ENCODE data around the gene LRIT2.
A peak's percentile ranks its signal among the peaks of the same experiment; 100 is the strongest.
"Not testable (repeated sequence)": the region's sequence is repeated elsewhere in the genome, so short reads cannot be mapped to it uniquely, and the experiment has no call there.

Gene LRIT2

DNA sequence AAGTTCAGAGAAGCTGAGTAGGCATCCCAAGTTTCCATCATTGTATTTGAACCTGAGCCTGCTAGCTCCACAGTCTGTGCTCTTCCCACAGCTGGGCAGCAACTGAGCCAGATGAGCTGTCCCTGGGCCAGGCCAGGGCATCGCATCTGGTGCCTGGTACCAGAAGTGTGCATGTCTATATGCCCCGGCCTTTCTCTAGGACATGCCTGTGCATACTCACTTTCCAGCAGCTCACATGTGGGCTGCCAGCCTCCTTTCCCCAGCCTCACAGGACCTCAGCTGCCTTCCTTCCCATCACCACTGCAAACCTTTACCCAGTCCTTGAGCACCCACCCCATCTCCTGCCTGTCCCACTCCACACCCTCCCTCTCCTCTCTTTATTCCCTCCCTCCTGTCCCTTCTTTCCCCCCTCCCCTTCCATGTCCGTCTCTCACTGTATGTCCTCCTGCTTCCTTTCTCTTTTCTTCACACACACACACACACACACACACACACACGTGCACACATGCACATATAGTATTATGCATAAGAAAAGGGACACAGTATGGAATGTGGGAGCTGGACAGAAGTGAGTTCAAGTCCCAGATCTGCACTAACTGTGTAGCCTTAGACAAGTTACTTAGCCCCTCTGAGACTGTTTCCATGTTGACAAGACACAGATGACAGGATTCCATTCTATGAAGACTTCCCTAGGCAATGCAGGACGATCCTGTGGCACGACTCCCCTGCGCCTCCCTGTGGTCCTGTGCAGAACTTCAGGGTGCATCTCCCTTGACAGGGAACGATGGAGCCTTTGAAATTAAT lies 20.1 kb downstream of the LRIT2 start:
- DNase-seq = peak; percentile 61

DNA sequence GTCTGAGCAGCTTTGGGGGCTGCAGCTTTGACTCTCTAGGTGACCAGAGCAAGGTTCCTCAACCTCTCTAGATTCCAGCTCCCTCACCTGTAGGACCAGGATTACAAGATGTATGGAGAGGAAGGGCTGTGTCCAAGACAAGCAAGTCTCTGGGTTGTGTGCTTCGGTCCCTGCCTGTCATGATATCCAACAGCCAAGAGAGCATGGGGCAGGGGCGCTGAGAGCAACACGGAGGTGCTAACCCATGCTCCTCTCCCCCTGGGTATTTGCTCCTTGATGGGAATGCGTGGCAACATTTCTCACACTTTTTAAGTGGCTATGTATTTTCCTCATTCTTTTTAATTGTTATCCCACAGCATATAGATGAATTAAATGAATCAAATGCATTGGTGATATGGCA lies 20.7 kb downstream of the LRIT2 start:
- no peak for DNase-seq

DNA sequence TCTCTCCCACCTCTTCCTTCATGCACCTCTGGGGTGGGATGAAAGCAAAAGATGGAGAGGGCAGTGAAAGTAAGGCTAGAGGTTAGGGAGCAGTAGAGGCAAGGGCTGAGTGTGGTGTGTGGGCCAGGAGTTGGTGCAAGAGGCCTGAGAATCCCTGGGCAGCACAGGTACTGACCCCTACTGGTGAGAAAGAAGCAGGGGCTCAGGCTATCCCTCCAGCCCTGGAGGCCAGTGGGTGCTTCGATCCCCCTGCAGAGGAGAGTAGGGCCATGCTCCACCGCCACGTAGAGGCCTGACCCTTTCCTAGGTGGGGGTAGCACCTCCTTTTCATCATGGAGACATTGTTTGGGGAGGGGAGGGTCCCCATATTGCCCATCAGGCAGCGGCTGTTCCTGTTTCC lies 21.2 kb downstream of the LRIT2 start:
- no peak for DNase-seq

DNA sequence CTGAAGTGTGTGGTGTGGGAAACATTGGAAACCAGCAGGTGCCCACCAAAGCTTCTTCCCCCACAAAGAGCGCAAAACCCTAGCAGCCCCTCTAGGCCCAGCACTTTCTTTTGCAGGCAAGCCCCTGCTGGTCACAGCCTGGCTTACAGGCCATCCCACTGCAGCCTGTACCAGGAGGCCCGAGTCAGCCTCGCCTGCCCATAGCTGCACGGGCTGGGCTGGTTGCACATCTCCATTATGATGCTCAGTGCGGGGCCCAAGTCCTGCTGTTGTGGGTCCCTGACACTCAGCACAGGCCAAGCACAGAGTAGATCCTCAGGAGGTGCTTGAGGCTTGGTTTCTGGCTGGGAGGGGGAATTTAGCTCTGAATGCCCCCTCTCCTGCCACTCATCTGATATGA lies 23.0 kb downstream of the LRIT2 start:
- no peak for DNase-seq

DNA sequence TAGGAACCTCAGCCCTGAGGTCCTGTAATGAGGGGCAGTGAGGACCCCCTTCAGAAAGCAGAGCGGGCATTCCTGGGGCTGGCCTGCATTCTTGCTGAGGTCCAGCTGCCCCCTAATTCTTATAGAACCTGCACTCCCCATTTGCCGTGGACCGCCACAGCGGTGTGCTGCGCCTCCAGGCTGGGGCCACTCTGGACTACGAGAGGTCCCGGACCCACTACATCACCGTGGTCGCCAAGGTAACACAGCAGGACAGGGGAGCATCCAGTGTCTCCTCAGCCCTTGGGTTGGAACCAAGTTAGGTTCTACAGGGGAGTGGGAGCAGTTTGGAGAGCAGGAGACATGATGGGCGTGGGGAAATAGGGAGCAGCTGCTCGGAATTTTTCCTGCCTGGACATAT lies 23.7 kb downstream of the LRIT2 start:
- no peak for DNase-seq

DNA sequence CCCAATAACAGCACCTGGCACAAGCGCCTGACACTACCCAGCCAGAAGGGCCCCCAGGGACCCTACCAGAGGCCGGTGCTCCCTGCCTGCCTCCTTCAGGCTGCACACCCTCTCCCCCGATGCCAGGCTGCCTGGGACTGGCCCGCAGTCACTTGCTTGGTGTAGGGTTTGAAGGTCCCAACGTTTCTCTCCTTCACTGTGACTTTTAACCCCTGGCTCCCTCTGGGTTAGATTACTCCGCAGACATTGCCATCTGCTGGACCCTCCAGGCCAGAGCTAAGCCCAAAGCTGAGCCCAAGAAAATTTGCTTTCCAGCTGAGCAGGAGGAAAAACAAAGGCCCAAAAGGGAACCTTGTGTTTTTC lies 24.1 kb downstream of the LRIT2 start:
- no peak for DNase-seq

DNA sequence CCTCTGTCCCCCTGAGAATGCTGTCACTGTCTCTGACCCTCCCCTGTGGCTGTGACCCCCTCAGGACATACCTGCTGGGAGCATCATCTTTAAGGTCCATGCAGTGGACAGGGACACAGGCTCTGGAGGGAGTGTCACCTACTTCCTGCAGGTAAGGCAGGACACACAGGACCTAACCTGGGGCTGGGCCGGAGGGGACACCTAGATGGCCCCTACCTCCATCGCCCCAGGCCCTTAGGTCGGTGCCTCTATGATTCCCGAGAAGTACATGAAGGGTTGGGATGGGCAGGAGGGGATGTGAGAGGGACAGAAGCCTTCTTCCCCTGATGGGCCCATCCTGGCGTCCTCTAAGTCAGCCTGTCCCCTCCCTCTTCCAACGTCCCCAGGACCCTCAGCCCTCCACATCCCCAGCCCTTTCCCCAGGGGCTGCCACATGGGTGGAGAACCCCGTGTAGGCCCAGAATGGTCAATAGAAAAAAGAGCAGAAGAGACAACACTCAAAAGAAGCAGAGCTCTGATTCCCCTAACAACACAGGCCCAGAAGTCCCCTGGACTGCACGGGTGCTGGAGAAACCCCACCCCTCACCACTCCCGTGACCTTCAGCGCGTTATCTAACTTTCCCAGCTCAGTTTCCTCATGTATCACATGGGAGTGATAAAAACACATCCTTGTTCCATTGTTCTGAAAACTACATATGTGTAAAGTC lies 24.7 kb downstream of the LRIT2 start:
- no peak for DNase-seq

DNA sequence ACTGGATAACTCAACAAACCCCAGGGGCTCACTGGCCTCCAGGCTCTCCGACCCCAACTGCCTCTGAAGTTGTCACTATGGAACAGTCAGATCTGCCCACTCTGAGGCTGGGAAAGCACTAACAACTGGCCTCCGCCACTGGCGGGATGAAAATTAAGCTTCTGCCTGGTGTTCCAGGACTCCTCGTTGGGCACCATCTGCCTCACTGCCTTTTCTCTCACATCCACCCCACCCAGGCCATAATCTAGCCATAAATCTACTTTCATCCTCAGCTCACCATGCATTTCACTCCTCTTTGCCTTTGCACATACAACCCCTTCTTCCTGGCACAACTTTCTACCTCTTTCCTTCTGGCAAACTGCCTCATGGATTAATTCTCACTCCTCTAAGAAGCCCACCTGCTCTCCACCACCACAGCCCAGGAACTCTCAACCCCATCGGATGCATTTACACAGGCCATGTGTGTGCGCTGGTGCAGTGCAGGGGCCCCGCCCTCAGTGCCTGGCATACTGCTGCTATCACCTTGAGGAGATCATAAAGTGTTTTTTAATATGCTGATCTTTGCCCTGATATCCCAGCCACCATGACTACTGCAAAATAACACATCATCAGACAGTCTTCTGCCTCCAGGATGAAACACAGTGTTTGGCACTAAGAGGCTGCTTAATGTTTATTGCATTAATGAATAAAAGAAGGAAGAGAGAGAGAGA lies 27.0 kb downstream of the LRIT2 start:
- no peak for DNase-seq

DNA sequence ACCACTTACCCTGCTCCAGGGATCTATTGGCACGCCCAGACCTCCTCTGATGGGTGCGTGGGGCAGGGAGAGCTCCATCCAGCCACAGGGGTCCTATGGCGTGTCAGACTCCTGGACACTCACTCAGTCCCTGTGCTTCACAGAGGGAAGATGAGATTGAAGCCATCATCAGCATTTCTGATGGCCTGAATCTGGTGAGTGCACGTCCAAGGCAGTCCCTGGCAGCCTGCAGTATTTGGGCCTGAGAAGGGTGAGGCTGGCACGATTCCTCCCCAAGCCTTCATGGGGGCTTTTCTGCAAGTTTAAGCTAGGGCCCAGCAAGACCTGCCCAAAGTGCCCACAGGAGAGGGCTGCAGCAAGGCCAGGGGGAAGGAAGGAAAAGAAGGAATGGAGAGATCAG lies 27.7 kb downstream of the LRIT2 start:
- DNase-seq = no peak

DNA sequence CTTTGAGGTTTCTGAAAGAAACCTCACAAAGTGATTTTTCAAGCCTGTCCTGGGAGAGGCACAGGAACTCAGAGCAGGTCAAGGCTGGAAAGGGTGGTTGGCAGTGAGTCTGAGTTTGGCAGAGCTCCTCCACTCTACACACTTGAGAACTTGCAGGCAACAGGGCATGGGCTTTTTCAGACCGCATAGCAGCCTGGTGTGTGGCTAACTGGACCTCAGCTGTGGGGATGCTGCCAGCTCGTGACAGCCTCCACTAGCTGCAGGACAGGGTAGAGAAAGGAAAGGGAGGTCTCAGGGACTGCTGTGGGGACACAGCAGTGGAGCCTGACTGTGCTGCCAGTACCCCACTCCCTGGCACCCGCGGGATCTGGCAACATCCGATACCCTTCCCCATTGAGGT lies 28.4 kb downstream of the LRIT2 start:
- no peak for DNase-seq

DNA sequence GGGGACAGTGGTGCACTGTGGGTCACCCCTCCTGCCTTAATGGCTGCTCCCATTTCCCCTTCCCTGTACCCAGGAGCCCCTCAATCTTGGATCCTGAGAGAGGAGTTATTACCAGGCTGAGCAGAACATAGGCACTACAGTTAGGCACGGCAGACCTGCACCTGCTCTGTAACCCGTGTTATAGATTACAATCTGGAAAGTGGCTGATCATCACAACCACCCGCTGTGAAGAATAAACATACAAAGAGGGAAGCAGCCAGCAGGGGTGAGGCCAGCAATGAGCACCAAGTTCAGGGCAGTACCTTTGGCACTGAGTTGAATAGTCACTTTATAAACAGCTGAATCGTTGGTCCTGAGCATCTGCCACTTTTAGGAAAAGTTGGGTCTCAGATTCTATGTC lies 29.3 kb downstream of the LRIT2 start:
- no peak for DNase-seq

DNA sequence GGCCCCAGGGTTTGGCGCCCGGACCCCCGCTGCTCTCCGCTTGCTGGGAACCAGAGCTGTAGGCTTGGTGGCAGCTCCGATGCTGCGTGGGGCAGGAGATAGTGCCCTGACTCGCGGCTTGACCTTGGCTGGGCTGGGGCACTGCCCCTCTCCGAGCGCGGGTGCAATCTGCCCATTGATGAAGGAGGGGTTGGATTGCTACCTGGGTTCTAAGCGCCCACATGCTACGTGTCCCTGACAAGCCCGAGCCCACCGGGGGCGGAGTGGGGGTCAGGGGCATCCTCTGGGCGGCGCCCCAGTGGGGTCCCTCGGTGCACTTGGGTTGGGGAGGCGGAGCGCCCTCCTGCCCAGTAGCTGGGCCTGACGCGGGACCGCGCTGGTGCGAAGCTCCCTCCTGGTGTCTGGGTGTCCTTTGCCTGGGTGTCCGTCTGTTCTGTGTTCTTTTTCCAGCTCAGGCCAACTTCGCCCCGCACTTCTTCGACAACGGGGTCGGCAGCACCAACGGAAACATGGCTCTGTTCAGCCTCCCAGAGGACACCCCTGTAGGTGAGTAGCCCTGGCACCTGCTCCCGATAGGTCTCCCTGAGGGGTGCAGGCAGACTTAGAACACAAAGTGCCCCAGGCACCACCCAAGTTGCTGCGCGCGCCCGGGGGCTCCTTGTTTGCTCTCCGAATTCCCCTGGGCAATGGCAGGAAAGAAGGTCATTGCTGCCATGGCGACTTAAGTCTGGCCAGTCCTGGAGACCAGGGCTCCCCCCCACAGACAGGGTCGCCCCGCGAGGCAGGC lies 30.1 kb downstream of the LRIT2 start:
- no peak for DNase-seq

DNA sequence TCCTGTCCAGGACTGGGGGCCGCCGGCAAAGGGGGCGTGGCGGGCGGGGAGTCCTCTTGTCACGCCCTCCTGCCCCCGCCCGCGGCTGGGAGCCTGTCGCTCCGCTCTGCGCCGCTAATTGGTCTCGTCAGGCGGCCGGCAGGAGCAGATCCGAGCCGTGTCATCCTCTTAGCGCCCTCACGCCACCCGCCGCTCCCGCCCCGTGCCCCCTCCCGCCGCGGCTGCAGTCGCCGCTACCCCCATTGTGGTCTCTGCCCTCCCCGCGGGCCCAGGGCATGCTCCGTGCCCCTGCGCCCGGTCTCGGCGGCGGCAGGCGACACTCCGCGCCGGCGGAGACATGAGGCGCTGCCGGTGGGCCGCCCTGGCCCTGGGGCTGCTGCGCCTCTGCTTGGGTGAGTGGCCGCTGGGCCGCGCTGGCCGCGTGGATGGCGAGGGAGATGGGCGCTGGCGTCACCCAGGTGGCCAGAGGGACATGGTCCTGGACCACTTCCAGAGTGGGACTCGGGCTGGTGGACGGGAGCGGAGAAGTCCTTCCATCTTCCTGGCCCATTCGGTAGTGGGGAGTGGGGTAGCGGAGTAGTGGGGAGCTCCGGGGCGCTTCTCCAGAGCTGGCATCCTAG lies 30.8 kb downstream of the LRIT2 start, which contains the start of gene CDHR1:
TSS of gene CDHR1 (plus strand) at position 114 of the 620 bp plus-strand sequence. CDS start at position 338, 224 bp downstream.
- no peak for DNase-seq

DNA sequence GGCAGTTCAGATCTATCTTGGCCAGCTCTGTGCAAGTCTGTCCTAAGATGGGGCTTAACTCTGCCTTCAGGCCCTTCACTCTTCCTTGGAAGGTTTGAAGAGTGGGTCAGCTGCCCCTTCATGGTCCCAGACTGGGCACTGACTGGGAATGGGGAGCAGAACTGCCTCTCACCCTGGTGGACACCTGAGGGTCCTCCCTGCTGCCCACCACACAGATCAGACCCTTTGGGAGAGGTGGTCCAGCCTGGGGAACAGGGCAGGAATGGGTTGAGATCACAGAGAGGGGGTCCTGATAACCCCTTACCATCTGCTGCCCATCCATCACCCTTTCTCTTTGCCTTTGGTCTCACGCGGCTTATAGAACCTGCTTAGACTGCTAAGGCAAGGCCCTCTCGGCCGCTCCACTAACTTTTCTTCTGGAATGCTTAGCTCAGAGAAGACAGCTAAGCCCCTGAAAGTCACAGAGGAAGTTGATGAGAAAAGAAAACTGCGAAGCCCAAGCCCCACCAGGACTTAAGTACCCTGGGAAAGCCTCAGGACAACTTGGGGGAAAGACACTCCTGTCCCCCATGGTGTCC lies 31.4 kb downstream of the LRIT2 start:
- DNase-seq = no peak

DNA sequence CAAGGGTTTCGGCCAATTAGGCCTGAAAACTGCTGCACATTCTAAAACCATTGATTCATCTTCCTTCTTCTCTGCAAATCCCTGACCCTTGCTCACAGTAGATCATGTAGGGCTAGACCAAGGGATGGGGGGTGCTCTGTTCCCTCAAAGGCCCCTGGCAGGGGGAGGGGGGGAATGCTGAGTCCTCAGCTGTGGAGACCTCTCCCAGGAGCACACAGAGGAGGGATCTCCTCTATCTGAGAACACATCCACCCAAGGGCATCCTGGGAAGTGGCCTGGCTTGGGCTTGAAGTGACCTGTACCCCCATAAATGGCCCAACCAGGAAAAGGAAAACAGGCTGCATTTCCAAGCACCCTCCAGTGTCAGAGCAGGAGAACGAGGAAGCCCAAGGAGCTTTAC lies 32.0 kb downstream of the LRIT2 start:
- no peak for DNase-seq

DNA sequence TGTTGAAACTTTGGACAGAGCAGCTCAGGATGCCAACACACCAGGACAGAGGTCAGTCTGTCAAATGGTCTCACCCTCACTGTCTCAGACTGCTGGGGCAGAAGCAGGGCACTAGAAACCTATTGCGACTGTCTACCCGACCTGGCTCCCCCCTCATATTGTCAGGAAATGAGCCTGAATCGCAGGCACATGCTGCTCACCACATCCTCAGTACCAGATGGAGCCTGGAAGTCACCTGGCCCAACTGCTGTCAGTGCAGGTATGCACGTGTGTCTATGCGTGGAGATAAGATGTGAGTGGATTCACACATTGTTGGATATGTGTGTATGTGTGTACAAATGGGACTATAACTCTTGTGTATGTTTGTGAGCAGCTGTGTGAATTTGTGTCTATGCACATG lies 34.2 kb downstream of the LRIT2 start:
- no peak for DNase-seq

DNA sequence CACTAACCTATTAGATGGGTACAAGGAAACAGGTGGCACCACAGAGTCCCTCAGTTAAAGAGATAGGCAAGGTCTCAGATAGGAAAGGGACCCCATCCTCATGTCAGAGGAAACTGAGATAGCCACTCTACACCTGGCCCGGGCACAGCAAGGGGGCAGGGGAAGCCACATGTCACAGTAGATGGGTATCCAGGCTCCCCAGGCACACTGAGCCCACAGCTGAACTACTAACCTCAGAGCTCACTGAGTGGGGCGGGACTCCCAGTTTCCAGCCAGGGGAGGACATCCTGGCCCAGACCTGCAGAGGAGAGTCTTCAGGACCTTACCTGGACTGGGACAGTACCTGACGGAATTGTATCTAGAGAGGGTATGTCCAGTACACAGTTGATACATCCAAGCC lies 34.7 kb downstream of the LRIT2 start:
- DNase-seq = no peak

DNA sequence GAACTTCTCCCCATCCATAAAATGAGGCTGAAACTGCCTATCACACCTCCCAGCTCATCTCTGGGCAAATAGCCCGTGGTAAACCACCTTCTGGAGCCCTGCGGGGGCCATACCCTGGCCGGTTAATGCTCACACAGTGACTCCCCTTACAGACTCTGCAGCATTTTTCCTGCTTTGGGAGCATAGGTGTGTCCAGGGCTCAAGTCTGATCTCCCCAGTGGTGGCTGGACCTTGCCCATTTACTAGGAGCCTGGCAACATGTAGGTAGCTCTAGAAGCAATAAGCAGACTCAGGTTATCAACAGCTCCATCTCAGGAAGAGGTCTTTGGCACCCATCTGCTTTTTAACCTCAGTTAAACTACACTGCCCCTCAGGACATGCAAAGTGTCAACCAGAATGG lies 36.5 kb downstream of the LRIT2 start:
- no peak for DNase-seq

DNA sequence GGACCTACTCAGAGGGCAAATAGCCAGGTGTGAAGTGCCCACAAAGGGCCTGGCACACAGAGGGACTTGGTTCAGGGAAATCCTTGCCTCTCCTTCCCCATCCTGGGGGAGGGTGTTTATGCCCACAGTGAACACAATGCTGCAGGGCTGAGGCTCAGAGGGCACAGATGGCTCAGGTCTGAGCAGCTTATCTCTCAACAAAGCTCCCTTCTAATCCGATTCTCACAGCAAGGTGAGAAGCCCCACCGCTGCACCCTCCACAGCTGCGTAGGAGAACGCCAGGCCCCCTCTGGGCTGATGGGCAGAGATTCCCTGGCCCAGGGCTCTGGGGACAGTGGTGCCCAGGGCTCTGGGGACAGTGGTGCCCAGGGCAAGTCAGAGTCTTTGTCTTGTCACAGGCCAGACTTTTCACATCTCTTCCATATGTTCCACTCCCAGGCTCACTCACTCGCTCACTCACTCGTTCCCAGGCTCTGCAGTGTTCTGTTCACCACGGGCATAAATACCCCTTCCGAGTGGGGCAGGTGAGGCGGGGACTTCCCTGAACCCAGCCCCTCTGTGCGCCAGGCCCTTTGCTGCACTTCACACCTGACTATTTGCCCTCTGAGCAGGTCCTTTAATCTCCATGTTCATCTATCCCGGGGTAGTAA lies 39.7 kb downstream of the LRIT2 start:
- no peak for DNase-seq

DNA sequence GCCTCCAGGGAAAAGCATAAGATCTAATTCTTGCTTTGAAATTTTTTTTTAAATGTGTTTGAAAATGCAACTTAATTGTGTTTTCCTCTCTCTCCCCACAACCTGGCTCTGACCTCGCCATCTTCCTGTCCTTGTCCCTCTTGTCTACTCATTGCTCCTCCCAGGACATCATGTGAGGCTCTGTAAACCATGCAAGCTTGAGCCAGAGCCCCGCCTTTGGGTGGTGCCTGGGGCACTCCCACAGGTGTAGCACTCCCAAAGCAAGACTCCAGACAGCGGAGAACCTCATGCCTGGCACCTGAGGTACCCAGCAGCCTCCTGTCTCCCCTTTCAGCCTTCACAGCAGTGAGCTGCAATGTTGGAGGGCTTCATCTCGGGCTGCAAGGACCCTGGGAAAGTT lies 40.8 kb downstream of the LRIT2 start:
- DNase-seq = no peak

DNA sequence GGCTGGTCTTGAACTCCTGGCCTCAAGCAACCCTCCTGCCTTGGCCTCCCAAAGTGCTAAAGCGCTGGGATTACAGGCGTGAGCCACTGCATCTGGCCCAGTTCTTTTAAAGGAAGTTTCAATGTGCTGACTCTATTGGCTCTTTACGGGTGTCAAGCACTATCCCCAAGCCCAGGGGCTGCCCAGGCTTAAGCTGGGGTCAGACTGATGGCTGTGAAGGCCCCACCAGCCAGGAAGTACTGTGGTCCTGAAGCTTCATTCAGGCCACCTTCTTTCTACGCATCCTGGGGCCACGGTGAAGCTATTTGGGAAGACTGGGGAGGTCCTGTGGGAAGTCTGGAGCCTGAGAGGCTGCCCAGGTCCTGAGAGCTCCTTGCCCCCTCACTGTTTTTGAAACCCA lies 43.7 kb downstream of the LRIT2 start:
- no peak for DNase-seq

DNA sequence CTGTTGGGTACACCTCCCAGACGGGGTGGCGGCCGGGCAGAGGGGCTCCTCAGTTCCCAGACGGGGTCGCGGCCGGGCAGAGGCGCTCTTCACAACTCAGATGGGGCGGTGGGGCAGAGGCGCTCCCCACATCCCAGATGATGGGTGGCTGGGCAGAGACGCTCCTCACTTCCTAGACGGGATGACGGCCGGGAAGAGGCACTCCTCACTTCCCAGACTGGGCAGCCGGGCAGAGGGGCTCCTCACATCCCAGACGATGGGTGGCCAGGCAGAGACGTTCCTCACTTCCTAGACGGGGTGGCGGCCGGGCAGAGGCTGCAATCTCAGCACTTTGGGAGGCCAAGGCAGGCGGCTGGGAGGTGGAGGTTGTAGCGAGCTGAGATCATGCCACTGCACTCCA lies 45.0 kb downstream of the LRIT2 start:
- DNase-seq = not testable (repeated sequence)

Measured in midbrain (tissue), 1 donor.